HG03060 (cell line): ENCODE results near the gene CD164.
A peak's percentile ranks its signal among the peaks of the same experiment; 100 is the strongest.

Experiments
- ATAC-seq: cut with Tn5 transposase; IDR thresholded peaks from one replicate; pipeline ENCODE4 v1.9.1; 2021; ENCODE audit warnings: low read depth, moderate number of reproducible peaks; ENCODE audit not compliant: unreplicated experiment

CD164 gene

DNA sequence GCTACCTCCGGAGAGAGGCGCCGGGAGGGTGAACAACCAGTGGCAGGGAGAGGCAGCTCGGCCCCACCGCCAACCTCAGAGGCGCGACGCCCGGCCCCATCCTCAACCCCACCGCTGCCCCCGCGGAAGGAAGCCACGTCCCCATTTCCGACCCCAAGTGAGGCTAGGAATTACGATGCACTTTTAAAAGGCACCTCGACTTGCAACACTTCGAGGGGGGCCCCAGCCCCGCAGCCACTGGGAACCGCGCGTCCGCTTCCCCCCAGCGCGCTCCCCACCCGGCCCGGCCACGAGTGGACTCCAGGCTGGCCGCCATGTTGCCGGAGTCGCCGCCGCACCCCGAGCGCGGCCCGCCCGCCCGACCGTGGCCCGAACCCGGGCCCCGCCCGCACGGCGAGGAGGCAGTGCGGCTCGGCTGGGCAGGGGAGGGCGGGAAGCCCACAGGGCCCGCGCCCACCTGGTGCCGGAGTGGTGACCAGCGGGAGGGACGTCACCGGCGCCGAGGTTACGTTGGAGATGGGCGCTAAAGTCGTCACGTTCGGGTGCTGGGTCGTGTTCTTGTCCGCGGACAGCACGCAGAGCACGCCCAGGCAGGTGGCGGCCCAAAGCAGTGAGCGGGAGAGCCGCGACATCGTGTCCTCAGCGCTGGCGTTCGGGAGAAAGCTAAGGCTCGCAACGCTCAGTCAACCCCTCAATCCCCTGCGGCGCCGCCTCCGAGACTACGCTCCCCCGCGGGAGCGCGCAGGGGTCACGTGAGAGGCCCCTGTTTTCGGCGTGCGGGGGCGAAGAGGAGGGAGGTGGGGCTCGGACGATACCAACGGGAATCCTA, at the start of gene CD164:
Gene CD164, minus strand, starts transcription at position 721 of the 829 bp plus-strand sequence. Its CDS starts 89 bp downstream, at position 632.
- ATAC-seq: peak; percentile 28

DNA sequence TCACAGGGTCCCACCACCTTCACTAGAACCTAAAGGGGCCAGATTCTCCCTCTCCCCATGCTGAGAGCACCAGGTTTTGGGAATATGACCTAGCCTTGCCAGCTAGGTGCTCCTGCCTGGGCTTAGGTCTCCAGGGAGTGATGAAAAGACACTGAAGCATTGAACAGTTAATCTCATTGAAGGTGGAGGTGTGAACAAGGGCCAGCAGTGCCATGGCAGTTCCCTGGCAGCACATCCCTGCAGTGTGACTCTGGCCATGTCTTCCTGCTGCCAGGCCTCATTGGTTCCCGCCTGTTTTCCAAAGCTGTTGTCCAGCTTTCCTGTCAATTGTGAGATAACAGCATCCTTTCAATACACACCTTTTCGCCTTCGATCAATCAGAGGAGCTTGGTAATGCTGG, 47.2 kb upstream of the CD164 start:
- ATAC-seq: no peak

DNA sequence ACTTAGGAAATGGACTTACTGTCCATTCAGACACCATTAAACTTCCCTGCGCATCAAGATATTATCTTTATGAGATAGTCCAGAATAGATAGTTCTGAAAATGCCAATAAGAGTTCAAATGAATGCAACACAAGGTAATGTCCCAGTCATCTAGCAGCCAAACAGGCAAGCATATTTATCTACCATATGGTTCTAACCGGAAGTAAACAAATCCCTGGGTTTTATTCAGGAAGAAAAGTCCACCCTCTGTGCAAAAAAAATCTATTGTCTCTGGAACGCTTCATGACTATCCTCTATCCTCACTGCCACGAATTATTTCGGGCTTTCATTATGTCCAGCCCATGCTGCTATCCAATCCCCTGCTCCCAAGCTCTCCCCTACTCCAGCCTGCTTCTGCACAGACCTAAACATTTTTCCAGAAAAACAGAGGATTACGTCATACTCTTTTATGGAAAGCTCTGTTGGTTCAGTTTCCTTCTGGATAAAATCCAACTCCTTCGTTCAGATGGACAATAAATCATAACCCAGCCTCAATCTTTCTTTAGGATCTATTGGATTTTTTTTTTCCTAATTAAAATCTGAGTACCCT, 46.7 kb upstream of the CD164 start:
- no peak for ATAC-seq

DNA sequence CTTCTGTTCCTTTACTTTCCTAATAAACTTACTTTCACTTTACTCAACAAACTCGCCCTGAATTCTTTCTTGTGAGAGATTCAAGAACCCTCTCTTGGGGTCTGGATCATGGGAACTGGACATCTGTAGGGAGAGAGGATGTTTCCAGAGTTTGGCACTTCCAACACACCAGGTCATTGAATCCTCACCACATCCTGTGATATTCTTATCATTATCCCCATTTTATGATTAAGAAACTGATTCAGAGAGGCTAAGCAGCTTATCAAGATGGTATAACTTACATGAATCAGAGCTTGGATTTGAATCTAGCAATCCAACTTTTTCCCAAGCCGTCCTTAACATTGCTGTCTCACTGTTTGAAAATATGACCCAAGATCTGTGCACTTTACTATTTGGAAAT, 42.7 kb upstream of the CD164 start:
- no peak for ATAC-seq

DNA sequence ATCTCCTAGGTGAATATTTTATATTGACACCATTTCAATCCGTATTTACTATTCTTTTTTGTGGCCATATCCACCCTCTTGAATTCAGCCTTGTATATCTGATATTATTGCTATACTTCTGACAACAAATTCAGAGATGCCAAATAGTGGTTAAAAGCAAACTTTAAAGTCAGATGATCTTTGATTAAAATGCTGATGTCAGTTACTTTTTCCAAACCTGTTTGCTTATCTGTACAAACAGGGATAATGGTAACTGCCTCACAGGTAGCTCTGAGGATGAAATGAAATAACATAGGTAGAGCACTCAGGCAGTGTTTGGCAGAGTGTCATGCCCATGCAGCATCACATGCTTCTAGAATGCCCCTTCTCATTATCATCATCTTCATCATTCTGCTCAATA, 38.9 kb upstream of the CD164 start:
- ATAC-seq: no peak

DNA sequence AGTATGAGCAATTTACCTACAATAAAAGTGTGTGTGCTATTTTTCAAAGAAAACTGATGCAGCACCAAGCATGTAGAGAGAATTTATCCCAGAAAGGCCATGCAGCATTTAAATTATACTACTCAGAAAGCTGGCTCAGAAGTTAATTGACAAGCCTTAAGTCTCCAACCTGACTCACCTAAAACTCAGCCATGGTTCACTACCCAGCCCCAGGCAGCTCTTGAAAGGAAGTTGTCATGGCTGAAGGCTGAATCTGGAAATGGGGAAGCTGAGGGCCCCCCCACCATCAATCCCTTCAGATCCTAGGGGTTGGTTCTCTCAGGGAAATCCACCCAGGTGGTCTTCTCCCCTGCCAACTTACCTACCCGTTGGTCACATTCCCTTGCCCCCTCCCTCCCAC, 38.5 kb upstream of the CD164 start:
- ATAC-seq: no peak

DNA sequence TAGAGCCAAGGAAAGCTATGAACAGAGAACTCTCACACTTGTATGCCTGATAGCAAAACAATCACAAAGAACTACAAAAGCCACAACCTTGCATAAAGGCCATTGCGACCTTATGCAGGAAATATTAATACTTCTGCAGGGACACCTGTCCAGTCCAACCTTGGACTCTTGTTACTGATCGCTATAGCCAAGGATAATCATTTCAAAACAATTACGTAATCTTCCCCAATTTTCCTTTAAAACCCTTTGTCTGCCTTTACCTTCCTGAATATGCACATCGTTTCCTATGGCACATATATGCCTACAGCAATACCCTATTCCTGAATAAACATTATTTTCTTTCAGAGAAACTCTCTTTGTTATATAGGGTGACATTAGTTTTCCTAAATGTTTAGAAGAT, 35.4 kb upstream of the CD164 start:
- ATAC-seq: no peak

DNA sequence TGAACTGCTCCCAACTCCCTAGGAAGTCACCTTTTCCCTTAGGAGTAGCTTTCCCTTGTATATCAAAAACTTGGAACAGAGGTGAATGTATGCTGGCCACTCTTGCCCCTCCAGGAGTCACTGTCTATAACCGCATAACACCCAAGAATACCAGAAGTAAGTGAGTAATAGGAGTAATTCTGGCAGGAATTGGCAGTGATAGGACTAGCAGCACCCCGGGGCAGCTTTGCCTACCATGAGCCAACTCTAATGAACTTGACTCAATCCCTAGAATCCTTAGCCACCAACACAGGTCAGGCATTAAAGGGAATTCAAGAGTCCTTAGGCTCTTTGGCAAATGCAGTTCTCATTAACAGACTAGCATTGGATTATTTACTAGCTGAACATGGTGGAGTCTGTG, 28.8 kb upstream of the CD164 start:
- no peak for ATAC-seq

DNA sequence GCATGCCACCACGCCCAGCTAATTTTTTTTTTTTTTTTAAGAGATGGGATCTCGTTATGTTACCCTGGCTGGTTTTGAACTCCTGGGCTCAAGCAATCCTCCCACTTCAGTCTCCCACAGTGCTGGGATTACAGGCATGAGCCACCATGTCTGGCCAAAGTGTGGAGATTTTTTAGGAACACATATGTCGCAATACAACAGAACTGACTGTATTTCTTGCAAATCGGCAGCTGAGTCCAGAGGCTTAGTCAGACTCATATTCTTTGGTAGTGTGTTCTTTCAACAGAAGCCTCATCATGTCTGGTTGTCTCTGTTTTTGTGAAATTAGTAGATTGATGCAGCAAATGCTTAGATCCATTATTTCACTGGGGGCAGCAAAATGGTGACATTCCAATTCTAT, 23.9 kb upstream of the CD164 start:
- no peak for ATAC-seq

DNA sequence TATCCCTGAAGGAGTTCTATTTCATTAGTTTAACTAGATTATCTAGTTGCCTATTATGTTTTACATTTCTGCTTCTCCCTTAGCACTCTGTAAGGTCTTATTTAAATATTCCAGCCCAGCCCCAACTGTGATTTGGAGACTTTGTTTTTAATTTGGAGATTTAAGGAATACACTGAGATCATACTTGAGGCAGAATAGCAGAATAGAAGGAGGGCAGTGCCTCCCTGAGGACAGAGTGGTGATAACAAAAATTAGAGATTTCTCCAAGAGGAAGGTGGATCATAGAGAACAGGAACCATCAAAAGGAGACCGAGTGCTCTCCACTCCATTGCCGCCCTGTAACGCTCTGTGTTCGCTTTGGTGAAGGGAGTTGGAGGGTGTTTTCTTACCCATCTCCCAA, 14.8 kb upstream of the CD164 start:
- ATAC-seq: no peak

DNA sequence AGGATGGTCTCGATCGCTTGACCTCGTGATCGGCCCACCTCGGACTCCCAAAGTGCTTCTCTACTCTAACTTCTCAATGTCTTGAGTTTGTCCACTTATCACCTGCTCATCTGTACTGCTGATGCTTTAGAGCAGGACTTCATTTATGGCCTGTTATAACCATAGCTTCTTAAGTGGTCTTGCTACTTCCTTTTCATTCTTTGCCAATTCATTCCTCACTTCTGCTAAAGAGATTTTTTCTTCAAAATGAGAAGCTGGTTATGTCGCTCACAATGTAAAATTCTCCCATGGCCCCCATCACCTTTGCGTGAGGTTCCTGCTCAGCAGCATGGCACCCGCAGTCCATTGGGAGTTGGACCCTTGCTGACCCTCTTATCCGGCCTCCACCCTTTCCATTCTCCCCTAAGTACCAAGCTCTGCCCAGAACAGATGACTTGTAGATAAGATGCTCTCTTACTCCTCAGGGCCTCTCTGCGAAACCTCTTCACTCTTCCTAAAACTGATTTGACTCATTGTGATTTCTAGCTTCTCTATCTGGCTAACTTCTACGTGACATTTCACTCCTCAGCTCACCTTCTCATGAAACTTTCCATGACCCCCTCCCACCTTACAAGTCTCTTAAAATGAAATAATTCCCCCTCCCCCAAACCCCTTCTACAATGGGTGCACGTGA, 13.9 kb upstream of the CD164 start:
- no peak for ATAC-seq

DNA sequence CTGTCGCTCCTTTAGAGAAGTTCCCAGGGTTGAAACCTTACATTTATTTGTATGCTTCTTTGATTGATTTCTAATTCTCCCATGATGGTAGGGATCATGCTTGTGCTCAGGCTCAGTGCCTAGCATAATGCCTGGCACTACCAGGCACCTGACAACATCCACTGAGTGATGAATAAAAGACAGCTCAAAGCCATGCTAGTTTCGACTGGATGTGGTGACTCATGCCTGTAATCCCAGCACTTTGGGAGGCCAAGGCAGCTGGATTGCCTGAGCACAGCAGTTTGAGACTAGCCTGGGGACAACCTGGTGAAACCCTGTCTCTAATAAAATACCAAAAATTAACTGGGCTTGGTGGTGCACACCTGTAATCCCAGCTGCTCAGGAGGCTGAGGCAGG, 11.6 kb upstream of the CD164 start:
- no peak for ATAC-seq

DNA sequence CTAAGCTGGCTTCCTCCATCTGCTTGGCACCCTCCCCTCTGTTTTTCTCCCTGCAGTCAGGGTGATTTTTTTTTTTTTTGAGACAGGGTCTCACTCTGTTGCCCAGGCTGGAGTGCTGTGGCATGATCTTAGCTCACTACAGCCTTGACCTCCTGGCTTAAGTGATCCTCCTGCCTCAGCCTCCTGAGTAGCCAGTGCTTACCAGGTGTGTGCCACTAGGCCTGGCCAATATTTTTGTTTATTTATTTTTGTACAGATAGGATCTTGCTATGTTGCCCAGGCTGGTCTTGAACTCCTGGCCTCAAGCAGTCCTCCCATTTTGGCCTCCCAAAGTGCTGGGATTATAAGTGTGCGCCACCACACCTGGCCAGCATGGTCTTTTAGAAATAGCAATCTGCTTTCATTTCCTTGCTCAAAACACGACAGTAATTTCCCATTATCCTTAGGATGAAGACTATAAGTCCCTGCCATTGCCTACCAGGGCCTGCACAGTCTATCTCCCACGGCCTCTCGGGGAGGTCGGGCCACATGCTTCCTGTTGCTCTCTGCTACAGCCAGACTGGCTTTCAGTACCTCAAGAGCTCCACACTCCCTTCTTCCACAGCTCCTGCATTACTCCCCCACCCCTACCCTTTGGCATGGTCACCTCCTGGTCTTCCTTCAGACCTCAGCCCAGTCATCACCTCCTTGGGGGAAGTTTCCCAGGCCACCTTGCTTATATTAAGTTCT, 11.1 kb upstream of the CD164 start:
- no peak for ATAC-seq

DNA sequence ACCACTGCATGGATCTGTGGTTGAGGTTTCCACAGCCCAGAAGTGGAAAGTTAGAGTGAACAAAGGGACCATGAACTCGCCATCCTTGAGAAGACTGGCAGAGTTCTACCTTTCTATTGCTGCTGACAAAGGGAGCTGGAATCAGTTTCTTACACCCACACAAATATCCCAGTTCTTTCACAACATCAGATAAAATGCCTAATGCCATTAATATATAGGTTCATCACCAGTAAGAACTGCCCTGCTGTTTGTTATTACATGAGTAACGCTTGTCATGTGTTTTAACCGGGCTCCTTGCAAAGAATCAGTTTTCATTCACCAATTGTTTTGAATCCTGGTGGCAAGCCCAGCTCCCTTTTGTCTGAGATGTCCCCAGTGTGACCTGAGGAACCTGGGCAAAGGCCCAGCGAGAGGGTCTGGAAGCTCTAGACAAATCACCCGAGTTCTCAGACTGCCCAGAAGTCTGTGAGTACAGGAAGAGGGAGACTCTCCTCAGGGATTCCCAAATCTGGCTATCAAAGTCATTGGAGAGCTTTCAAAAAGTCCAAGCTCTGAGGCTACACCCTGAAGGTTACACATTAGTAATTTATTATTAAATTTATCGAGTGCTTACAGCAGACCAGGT, 7.5 kb upstream of the CD164 start:
- ATAC-seq: no peak

DNA sequence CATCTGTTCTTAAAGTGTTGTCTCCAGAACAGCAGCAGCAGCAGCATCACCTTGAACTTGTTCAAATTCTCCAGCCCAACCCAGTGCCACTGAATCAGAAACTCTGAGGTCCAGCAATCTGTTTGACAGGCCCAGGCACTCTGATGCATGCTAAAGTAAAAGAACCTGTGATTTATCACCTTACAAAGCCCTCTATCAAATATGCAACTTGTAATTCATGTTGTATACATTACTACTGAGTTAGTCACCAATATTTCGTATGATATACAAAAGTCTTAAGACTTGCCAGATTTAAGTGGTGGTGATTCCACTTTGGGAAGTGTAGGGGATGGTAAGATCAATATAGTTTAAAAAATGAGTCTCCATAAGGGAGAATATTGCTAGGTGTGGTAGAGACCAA, 6.0 kb upstream of the CD164 start:
- ATAC-seq: no peak

DNA sequence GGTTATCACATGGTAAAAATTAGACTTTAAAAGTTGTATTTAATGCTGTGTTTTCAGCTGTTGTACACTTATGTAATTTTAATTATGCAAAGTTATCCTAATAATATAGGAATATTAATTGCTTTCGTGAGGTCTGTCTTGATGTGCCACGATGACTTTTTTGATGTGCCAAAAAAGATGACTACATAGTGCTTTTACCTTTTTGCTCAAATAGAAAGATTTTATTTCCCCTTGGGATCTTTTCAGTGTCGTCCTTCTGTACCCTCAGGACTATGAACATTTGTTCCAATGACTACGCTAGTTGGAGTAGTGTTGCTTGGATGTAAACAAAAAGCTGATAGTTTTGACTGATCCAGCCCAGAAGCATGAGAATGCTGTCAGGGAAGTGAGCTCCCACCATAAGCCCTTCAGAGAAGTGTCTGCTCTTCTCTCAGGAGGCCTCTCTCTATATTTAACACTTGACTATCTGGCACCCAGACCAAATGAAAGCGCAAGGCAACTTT, 1.2 kb upstream of the CD164 start:
- ATAC-seq: no peak

DNA sequence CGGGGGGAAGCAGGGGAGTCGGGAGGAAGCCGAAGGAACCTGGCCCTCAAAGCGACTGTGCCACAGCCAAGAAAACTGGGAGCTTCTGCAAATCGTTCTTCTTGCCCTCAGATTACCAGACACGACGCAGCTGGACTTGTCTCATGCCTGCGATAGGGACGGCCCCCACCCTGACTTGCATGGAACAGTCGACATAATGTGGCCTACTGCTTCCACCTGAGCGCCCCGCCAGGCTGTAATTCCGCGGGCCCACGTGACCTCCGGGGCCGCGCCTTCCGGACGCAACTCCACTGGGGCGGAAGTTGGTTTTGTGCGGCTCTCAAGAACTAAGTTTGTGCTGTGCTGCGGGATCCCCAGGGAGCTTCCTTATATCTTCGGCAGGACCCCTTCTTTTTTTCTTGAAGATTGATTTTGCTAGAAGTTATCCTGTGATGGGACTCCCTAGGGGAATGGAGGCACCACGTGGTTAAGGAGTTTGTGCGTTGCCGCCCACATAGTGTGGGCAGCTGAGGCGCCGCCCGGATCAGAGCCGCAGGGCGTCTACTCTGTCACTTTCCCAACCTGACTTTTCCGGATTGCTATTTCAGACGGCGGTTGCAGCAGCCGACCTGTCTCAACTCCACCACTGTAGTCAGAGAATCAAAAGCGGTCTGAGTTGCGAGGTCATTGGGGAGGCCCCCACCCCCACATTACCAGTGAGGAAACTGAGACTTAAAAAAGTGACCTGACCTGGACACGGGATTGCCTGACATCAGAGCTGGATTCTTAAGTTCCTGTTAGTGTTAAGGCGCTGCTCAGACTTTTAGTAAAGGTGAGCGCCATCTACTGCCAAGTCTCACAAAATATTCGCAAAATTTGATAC, 540 bp upstream of the CD164 start:
- ATAC-seq: peak; percentile 38

DNA sequence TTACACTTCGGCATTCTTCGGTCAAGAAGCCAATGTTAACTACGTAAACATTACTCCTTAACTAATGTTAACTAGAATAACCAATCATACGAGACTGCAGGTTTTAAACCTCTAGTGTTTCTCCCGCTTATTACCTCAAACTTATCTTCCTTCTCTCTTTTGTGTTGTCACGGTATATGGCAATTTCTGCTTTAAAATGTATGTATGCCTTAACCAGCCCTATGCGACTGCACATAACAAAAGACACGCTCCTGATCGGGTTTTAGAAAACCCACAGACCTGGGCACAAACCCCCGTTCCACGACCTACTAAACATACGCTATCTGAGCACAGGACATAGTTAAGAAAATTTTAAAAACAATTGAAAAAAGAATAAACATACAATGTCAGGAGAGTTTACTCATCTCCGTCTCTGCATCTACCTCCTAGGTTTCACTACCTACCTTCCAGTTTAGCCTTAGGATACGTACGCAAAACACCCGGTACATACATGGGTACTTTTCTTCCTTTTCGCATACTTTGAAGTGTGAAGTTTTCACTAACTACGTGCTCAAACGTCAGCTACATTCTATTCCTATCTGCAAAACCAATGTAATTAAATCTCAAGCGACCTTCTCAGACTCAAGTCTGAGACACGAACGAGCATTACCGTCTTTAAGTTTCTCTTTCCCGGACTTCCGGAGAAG, 1.1 kb downstream of the CD164 start:
- ATAC-seq: no peak

DNA sequence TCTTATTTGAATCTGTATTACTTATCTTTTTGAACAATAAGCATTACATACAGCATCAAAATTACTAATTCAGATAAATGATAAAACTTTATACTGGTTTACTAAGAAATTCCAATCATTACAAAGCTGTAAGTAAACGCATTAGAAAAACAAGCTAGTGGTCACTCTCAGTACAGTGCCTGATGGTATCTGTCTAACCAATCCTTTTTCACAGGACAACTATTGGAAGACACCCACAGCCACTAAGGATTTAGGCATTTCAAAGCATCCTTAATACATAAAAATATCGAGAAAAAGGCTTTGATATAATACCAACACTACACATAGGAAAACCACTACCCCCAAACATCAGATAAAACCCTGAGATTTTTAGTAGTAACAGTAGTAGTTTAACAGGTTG, 2.6 kb downstream of the CD164 start:
- ATAC-seq: no peak
